ENCODE data around the gene ZBTB4. TPM values are rescaled to one million over a fixed set of nuclear protein-coding genes. Genes with fewer than 3 reads are reported as not detected.

The ZBTB4 gene
- total RNA-seq, 1 experiment from 2014 or later: 14.4 TPM

- Histone ChIP-seq H3K27me3 (ENCODE audit: insufficient read depth, low read length) (peaks cover 7% of the 10 kb centered on the region), H3K4me1 (ENCODE audit: insufficient read depth, low read length) (no peaks in the 10 kb centered on the region; the same call in 1 of the 2 replicates), H2BK5ac (ENCODE audit: insufficient read length, low read length) (no peak overlapping the region), H3K79me2 (ENCODE audit: insufficient read depth, low read length) (no peaks in the 10 kb centered on the region), H3K23ac (ENCODE audit: insufficient read length, low read depth, low read length) (no peak overlapping the region), H3K4me2 (ENCODE audit: insufficient read depth, insufficient read length, low read length) (peak overlapping the region; percentile 60), H4K8ac (replicated peaks; ENCODE audit: insufficient read length, low read depth, low read length) (no peak overlapping the region), H3K9ac (ENCODE audit: extremely low read depth, insufficient read length, low read length) (no peak overlapping the region), H3T11ph (ENCODE audit: low read length) (no peak overlapping the region), H3K14ac (ENCODE audit: insufficient read depth, low read length) (no peak overlapping the region), H2AK5ac (ENCODE audit: insufficient read length, low read length) (no peak overlapping the region), H3K79me1 (ENCODE audit: insufficient read depth, low read depth, low read length, poor library complexity, severe bottlenecking) (no peaks in the 10 kb centered on the region), H2BK15ac (ENCODE audit: low read depth, low read length) (no peak overlapping the region), H2BK12ac (ENCODE audit: insufficient read length, low read depth, low read length) (no peak overlapping the region), H2BK20ac (ENCODE audit: low read depth, low read length, poor library complexity, severe bottlenecking) (no peak overlapping the region), H3K9me3 (ENCODE audit: control insufficient read depth, low read depth, low read length) (no peaks in the 10 kb centered on the region), H3K23me2 (ENCODE audit: insufficient read length, low read depth, low read length, poor library complexity, severe bottlenecking) (peaks cover 33% of the 10 kb centered on the region), H3K4ac (ENCODE audit: low read depth, low read length) (no peak overlapping the region), H2BK120ac (ENCODE audit: low read depth, low read length, poor library complexity, severe bottlenecking) (no peak overlapping the region), H4K20me1 (ENCODE audit: control insufficient read depth, insufficient read depth, insufficient read length) (no peaks in the 10 kb centered on the region), H4K5ac (ENCODE audit: insufficient read length, low read depth, low read length) (no peak overlapping the region), H4K91ac (ENCODE audit: insufficient read length, low read depth, low read length) (no peak overlapping the region), H3K18ac (ENCODE audit: insufficient read length, low read depth, low read length) (no peak overlapping the region), H3K27ac (ENCODE audit: insufficient read length, low read depth, low read length) (no peak overlapping the region), H2AFZ (ENCODE audit: low read length) (no peak overlapping the region), H3K56ac (ENCODE audit: insufficient read length, low read depth, low read length) (no peak overlapping the region)
- Mint-ChIP-seq H3K4me3 (peak overlapping the region; percentile 91 to 93), H3K4me1 (peaks cover 32 to 37% of the 10 kb centered on the region in 2 experiments), H3K9me3 (no peaks in the 10 kb centered on the region), H3K27ac (peak overlapping the region in 2 of 3 experiments; percentile 32 to 94; a peak in 1 of 7 replicates), H3K36me3 (ENCODE audit: insufficient read depth in 1 of 3, low read depth in 3 of 3) (peaks cover 0 to 13% (median 2%) of the 10 kb centered on the region in 3 experiments; a peak in 3 of 7 replicates), H3K27me3 (ENCODE audit: low read depth) (peaks cover 30% of the 10 kb centered on the region)
- no peak for TF ChIP-seq CTCF (conservative IDR thresholded peaks at IDR 0.05)
- whole genome bisulfite sequencing (ENCODE audit: extremely low coverage, insufficient read length, low lambda C conversion rate): no CpG with 5 or more reads among the region's 11 CpGs
- no peak for DNase-seq
Measured at GRCh38 chr17:7438656-7439460, 40.6 kb downstream of the ZBTB4 start.
